Endothelial cell of umbilical vein (primary cell): ENCODE results near the gene ALDOC. TPM values are rescaled to one million over a fixed set of nuclear protein-coding genes. Genes with fewer than 3 reads are reported as not detected.

Source experiments
- BruUV-seq: library from RNA; stranded (reverse); fragments of 400-500 nt; replicated peaks from 2 replicates; lab custom pipeline; 2021; lab: Mats Ljungman, UMichigan
- CTCF ChIA-PET: fragments of 300-600, 350-600 bp; sonication (Branson Sonifier 250); formaldehyde crosslinking; loops from one replicate; lab custom pipeline; 2021; ENCODE audit warnings: antibody characterized with exemption, inconsistent platforms; lab: Charles Lee
- POLR2A ChIA-PET: fragments of 300-600, 350-600 bp; sonication (Branson Sonifier 250); formaldehyde crosslinking; loops from one replicate; lab custom pipeline; 2021; ENCODE audit warnings: antibody characterized with exemption, inconsistent platforms; lab: Charles Lee
- DNase-seq: peaks from one replicate; pipeline ENCODE4 v3.0.0-alpha.2; 2011; ENCODE audit warnings: low read depth, low spot score
- FAIRE-seq: peaks from 2 replicates; lab custom pipeline; 2011; peaks lifted over from hg19 to GRCh38; lab: Jason Lieb, UNC
- H2AFZ ChIP-seq: 2 replicates; pipeline ENCODE4 v1.6.0; 2012; ENCODE audit warnings: low read depth, low read length, control low read depth, inconsistent platforms
- H3K27ac ChIP-seq: 2 replicates; pipeline ENCODE4 v1.5.1; 2011; ENCODE audit warnings: low read depth, mild to moderate bottlenecking, control low read depth, low read length, moderate library complexity; ENCODE audit not compliant: insufficient read depth
- H3K27me3 ChIP-seq, 2 experiments: 2 replicates each; pipeline versions ENCODE4 v1.6.0 to v1.6.1; 2011; ENCODE audit warnings: low read length in 2 of 2, mixed read lengths in 1 of 2; ENCODE audit not compliant: control insufficient read depth in 2 of 2, insufficient read depth in 2 of 2
- H3K36me3 ChIP-seq, 2 experiments: 2 replicates in 1 of 2; 3 replicates in 1 of 2; pipeline ENCODE4 v1.5.1; 2011; ENCODE audit warnings: low read length in 2 of 2, mild to moderate bottlenecking in 1 of 2, moderate library complexity in 1 of 2; ENCODE audit not compliant: control insufficient read depth in 2 of 2, insufficient read depth in 2 of 2; ENCODE audit errors: extremely low read depth in 1 of 2
- H3K4me1 ChIP-seq: 3 replicates; pipeline ENCODE4 v1.5.1; 2011; ENCODE audit warnings: mild to moderate bottlenecking, low read length; ENCODE audit not compliant: control insufficient read depth, insufficient read depth; ENCODE audit errors: extremely low read depth
- H3K4me2 ChIP-seq: 2 replicates; pipeline ENCODE4 v1.6.1; 2011; ENCODE audit warnings: low read length, control low read depth, mixed read lengths; ENCODE audit not compliant: insufficient read depth
- H3K4me3 ChIP-seq, 3 experiments: fragments of 200-600 bp in 1 of 3; sonication (generic), shearing (Covaris generic) in 1 of 3; replicated peaks in 1 of 3; 2 replicates each; pipeline ENCODE4 v1.5.1; 2011 to 2016; ENCODE audit warnings: control low read depth in 3 of 3, low read length in 3 of 3, mild to moderate bottlenecking in 2 of 3, inconsistent platforms in 1 of 3, low read depth in 1 of 3, moderate library complexity in 1 of 3; ENCODE audit not compliant: insufficient read depth in 1 of 3
- H3K79me2 ChIP-seq: 2 replicates; pipeline ENCODE4 v1.6.0; 2012; ENCODE audit warnings: low read length, inconsistent platforms; ENCODE audit not compliant: control insufficient read depth, insufficient read depth
- H3K9ac ChIP-seq: replicated peaks from 2 replicates; pipeline ENCODE3; 2011; ENCODE audit warnings: low read length, control low read depth; ENCODE audit not compliant: insufficient read depth; ENCODE audit errors: extremely low read depth
- H3K9me1 ChIP-seq: replicated peaks from 3 replicates; pipeline ENCODE4 v1.6.0; 2011; ENCODE audit warnings: mild to moderate bottlenecking, low read length; ENCODE audit not compliant: control insufficient read depth, insufficient read depth; ENCODE audit errors: extremely low read depth
- H3K9me3 ChIP-seq: replicated peaks from 2 replicates; pipeline ENCODE4 v1.5.1; 2012; ENCODE audit warnings: low read length, inconsistent platforms; ENCODE audit not compliant: control insufficient read depth, insufficient read depth
- H4K20me1 ChIP-seq: replicated peaks from 2 replicates; pipeline ENCODE3; 2011; ENCODE audit warnings: mild to moderate bottlenecking, low read length; ENCODE audit not compliant: control insufficient read depth, insufficient read depth; ENCODE audit errors: extremely low read depth
- CTCF ChIP-seq, 2 donors: IDR thresholded peaks; 1 replicate in 1 of 2; 2 replicates in 1 of 2; pipeline ENCODE4 v1.5.1; 2011; ENCODE audit warnings: low read length in 2 of 2, mild to moderate bottlenecking in 2 of 2, moderate library complexity in 2 of 2, control low read depth in 1 of 2, inconsistent platforms in 1 of 2, low read depth in 1 of 2; ENCODE audit not compliant: insufficient read depth in 1 of 2; ENCODE audit errors: extremely low read depth in 1 of 2
- EZH2 ChIP-seq: IDR thresholded peaks from 2 replicates; pipeline ENCODE4 v1.6.1; 2012; ENCODE audit warnings: borderline replicate concordance, low read depth, mild to moderate bottlenecking, moderate library complexity, low read length, inconsistent platforms; ENCODE audit not compliant: severe bottlenecking
- FOS ChIP-seq: IDR thresholded peaks from 2 replicates; pipeline ENCODE4 v1.6.1; 2011; ENCODE audit warnings: mild to moderate bottlenecking, low read length, moderate library complexity, borderline replicate concordance; ENCODE audit not compliant: insufficient read depth
- GATA2 ChIP-seq: IDR thresholded peaks from 2 replicates; pipeline ENCODE4 v1.7.0; 2011; ENCODE audit warnings: low read depth, mild to moderate bottlenecking, moderate library complexity, mixed read lengths, low read length; ENCODE audit not compliant: insufficient read length, insufficient read depth
- JUN ChIP-seq: IDR thresholded peaks from 2 replicates; pipeline ENCODE4 v1.6.1; 2011; ENCODE audit warnings: borderline replicate concordance, low read depth; ENCODE audit not compliant: insufficient read length, insufficient read depth
- MAX ChIP-seq: IDR thresholded peaks from 2 replicates; pipeline ENCODE4 v1.6.1; 2011; ENCODE audit not compliant: insufficient read depth, insufficient read length
- MYC ChIP-seq: IDR thresholded peaks from one replicate; pipeline ENCODE4 v1.6.1; 2011; ENCODE audit warnings: mild to moderate bottlenecking, low read depth, low read length
- POLR2A ChIP-seq: IDR thresholded peaks from 2 replicates; pipeline ENCODE4 v1.6.1; 2012; ENCODE audit warnings: low read depth, mild to moderate bottlenecking, control low read depth, low read length
- POLR2AphosphoS5 ChIP-seq: IDR thresholded peaks from 2 replicates; pipeline ENCODE4 v1.6.1; 2012; ENCODE audit warnings: low read depth, mild to moderate bottlenecking, control low read depth, low read length, moderate library complexity; ENCODE audit not compliant: insufficient read depth
- dilution Hi-C: fragments of 300-500 bp; cut with MboI; formaldehyde crosslinking; loops from one replicate; pipeline ENCODE4 v1.15.0; 2019; ENCODE audit warnings: low sequenced_read_pairs; ENCODE audit not compliant: extremely low pct_ligation_motif_present
- intact Hi-C: fragments of 100-400 bp; cut with micrococcal nuclease; formaldehyde crosslinking; loops from one replicate; pipeline ENCODE4 v1.10.0; 2022
- polyA plus RNA-seq, 4 experiments: library from polyadenylated mRNA; depleted of rRNA in 3 of 4; stranded (reverse) in 3 of 4; unstranded in 1 of 4; fragments of >200 nt; gene quantifications; 2 replicates each; pipeline versions ENCODE4 v1.2.1 to v1.2.3, GENCODE V29; 2011 to 2012; ENCODE audit warnings: missing spikeins in 1 of 4
- total RNA-seq: library from RNA; stranded (reverse); gene quantifications from 2 replicates; pipeline ENCODE4 v1.2.3, GENCODE V29; 2021

The ALDOC gene
- total and polyA plus RNA-seq, 2 donors (not counting 3 experiments of a cell fraction or from before 2014, with no cell fraction given), result 7.2 to 18.9 TPM

- Histone ChIP-seq H2AFZ (no peak overlapping the region), H3K4me3 (no peak overlapping the region), H3K9me3 (no peaks in the 10 kb centered on the region), H3K79me2 (no peaks in the 10 kb centered on the region), H3K4me2 (no peak overlapping the region), H3K9me1 (no peaks in the 10 kb centered on the region), H3K27ac (no peak overlapping the region), H3K36me3 (no peaks in the 10 kb centered on the region), H3K4me1 (no peaks in the 10 kb centered on the region), H4K20me1 (no peaks in the 10 kb centered on the region), H3K9ac (no peak overlapping the region), H3K27me3 (no peaks in the 10 kb centered on the region)
- dilution Hi-C loops (no loop called here), intact Hi-C loops (no loop called here)
- no peak for TF ChIP-seq MYC
- no peak for TF ChIP-seq JUN
- no peak for TF ChIP-seq CTCF (IDR thresholded peaks at IDR 0.05; ENCODE audit: extremely low read depth in 1 of 2, insufficient read depth in 1 of 2, low read depth in 1 of 2, low read length in 2 of 2)
- no peak for TF ChIP-seq GATA2
- TF ChIP-seq MAX, result no peak
- no peak for TF ChIP-seq POLR2A
- no peak for TF ChIP-seq EZH2
- TF ChIP-seq POLR2AphosphoS5, result no peak
- TF ChIP-seq FOS, result no peak
- CTCF ChIA-PET, result interaction anchor here (1.2 kb wide), 1 partner anchor 33 kb away, joined by 3 read pairs; no protein-coding TSS in a partner anchor
- POLR2A ChIA-PET, result no interaction called here
- no TSS peak for BruUV-seq
- no peak for FAIRE-seq
- DNase-seq, result no peak
These were observed 48.2 kb downstream of the ALDOC start for GRCh38 chr17:28528327-28529012.
